ENCODE measurements around the gene SCD. TPM values are rescaled to one million over a fixed set of nuclear protein-coding genes. Genes with fewer than 3 reads are reported as not detected.

SCD gene
- total and polyA plus RNA-seq, 2 of the 13 experiments (the other 11 are each of a cell fraction or from before 2014, with no cell fraction given): 492 to 512 TPM

DNA sequence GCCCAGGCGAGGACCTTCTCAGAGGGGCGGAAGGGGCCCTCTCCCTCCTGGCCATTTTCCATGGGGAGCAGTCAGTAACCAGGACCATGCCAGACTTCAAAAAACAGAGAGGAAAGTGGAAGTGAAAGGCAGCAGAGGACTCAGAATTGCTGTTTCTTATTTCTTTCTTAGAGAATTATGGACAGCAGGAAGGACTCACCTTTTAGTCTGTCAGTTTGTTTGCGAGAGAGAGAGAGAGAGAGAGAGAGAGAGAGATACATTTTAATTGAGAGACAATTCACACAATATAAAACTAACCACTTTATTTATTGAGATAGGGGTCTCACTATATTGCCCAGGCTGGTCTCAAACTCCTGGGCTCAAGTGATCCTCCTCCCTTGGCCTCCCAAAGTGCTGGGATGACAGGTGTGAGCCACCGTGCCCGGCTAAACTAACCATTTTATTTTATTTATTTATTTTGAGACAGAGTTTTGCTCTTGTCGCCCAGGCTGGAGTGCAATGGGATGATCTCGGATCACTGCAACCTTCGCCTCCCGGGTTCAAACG lies 24.5 kb downstream of the SCD start:
- Histone ChIP-seq H3K9ac (ENCODE audit: insufficient read depth, low read depth, low read length) (peak overlapping the region; percentile 97), H3K4me1 (ENCODE audit: insufficient read depth, low read length) (peaks cover 44% of the 10 kb centered on the region), H3K4me3 (replicated peaks in 1 of 3; ENCODE audit: insufficient read depth in 1 of 3, low read depth in 2 of 3, low read length in 3 of 3) (peak overlapping the region in 1 of 3 experiments; percentile 58; a peak in 3 of 6 replicates), H3K27me3 (ENCODE audit: control insufficient read depth in 1 of 2, insufficient read depth in 2 of 2, low read length in 2 of 2) (peaks cover 0 to 4% of the 10 kb centered on the region in 2 experiments; a peak in 1 of 5 replicates), H2AFZ (ENCODE audit: low read length) (no peak overlapping the region), H3K9me3 (ENCODE audit: low read length) (no peaks in the 10 kb centered on the region), H3K27ac (ENCODE audit: extremely low read length, insufficient read depth, low read length) (peak overlapping the region; percentile 100), H3K79me2 (ENCODE audit: insufficient read depth, low read length) (peaks cover 30% of the 10 kb centered on the region), H4K20me1 (ENCODE audit: insufficient read depth, low read length) (no peaks in the 10 kb centered on the region; the same call in 1 of the 2 replicates), H3K4me2 (ENCODE audit: low read depth, low read length) (peak overlapping the region; percentile 84), H3K36me3 (replicated peaks in 1 of 2; ENCODE audit: control insufficient read depth in 1 of 2, insufficient read depth in 2 of 2, low read length in 2 of 2) (no peaks in the 10 kb centered on the region)
- FAIRE-seq (no peak), DNase-seq (ENCODE audit: low spot score) (no peak), ATAC-seq (no peak)
- CTCF ChIA-PET (ENCODE audit: low intra/inter-chr PET ratio, low total read pairs): interaction anchor here (1.0 to 1.6 kb wide), 2 partner anchors 29 to 62 kb away, joined by 3 to 4 read pairs; no protein-coding TSS in a partner anchor
- WGBS (ENCODE audit: low lambda C conversion rate): 69% methylated on average over 10 of the region's 10 CpGs
- in situ Hi-C loops (cut with HindIII; ENCODE audit: extremely low pct_ligation_motif_present, low pct_unique_long_range_greater_than_20kb): no loop called here
- no TSS peak for BruUV-seq (replicated peaks)
- intact Hi-C loops (cut with micrococcal nuclease; ENCODE audit: unreplicated experiment): loop anchor here (10.0 kb wide), 1 partner anchor 53 kb away; no protein-coding TSS in a partner anchor
- POLR2A ChIA-PET: interaction anchor here (0.7 to 3.2 kb wide), 12 partner anchors 10 to 639 kb away, joined by 3 to 75 read pairs (median 6); partner anchors contain the start of genes COX15, CUTC, HIF1AN and SCD
- TF ChIP-seq ZSCAN29 (CRISPR knock-in tag; conservative IDR thresholded peaks at IDR 0.05) (no peak), ETV5 (CRISPR knock-in tag; IDR thresholded peaks at IDR 0.05; ENCODE audit: borderline replicate concordance) (0 out of 2 replicates have a peak, but pooled peaks have one; percentile 79), POLR2G (IDR thresholded peaks at IDR 0.05; ENCODE audit: low read depth, low read length) (peak; percentile 79), NFE2 (CRISPR knock-in tag; IDR thresholded peaks at IDR 0.05) (no peak), XRCC5 (optimal IDR thresholded peaks at IDR 0.05; ENCODE audit: low read length) (no peak), TARDBP (CRISPR knock-in tag; IDR thresholded peaks at IDR 0.05) (no peak), HDAC1 (CRISPR knock-in tag; IDR thresholded peaks at IDR 0.05) (0 out of 2 replicates have a peak, but pooled peaks have one; percentile 15), FLYWCH1 (CRISPR knock-in tag; IDR thresholded peaks at IDR 0.05) (no peak), YEATS4 (CRISPR knock-in tag; IDR thresholded peaks at IDR 0.05; ENCODE audit: borderline replicate concordance) (peak; percentile 0; the same call in 1 of the 2 replicates)
- TF ChIP-seq, protein P1, sequence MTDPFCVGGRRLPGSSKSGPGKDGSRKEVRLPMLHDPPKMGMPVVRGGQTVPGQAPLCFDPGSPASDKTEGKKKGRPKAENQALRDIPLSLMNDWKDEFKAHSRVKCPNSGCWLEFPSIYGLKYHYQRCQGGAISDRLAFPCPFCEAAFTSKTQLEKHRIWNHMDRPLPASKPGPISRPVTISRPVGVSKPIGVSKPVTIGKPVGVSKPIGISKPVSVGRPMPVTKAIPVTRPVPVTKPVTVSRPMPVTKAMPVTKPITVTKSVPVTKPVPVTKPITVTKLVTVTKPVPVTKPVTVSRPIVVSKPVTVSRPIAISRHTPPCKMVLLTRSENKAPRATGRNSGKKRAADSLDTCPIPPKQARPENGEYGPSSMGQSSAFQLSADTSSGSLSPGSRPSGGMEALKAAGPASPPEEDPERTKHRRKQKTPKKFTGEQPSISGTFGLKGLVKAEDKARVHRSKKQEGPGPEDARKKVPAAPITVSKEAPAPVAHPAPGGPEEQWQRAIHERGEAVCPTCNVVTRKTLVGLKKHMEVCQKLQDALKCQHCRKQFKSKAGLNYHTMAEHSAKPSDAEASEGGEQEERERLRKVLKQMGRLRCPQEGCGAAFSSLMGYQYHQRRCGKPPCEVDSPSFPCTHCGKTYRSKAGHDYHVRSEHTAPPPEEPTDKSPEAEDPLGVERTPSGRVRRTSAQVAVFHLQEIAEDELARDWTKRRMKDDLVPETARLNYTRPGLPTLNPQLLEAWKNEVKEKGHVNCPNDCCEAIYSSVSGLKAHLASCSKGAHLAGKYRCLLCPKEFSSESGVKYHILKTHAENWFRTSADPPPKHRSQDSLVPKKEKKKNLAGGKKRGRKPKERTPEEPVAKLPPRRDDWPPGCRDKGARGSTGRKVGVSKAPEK (CRISPR knock-in tag; IDR thresholded peaks at IDR 0.05; ENCODE audit: borderline replicate concordance): no peak
- TF ChIP-seq, protein P2, sequence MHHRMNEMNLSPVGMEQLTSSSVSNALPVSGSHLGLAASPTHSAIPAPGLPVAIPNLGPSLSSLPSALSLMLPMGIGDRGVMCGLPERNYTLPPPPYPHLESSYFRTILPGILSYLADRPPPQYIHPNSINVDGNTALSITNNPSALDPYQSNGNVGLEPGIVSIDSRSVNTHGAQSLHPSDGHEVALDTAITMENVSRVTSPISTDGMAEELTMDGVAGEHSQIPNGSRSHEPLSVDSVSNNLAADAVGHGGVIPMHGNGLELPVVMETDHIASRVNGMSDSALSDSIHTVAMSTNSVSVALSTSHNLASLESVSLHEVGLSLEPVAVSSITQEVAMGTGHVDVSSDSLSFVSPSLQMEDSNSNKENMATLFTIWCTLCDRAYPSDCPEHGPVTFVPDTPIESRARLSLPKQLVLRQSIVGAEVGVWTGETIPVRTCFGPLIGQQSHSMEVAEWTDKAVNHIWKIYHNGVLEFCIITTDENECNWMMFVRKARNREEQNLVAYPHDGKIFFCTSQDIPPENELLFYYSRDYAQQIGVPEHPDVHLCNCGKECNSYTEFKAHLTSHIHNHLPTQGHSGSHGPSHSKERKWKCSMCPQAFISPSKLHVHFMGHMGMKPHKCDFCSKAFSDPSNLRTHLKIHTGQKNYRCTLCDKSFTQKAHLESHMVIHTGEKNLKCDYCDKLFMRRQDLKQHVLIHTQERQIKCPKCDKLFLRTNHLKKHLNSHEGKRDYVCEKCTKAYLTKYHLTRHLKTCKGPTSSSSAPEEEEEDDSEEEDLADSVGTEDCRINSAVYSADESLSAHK (CRISPR knock-in tag; IDR thresholded peaks at IDR 0.05; ENCODE audit: borderline replicate concordance): no peak
- TF ChIP-seq, protein P3, sequence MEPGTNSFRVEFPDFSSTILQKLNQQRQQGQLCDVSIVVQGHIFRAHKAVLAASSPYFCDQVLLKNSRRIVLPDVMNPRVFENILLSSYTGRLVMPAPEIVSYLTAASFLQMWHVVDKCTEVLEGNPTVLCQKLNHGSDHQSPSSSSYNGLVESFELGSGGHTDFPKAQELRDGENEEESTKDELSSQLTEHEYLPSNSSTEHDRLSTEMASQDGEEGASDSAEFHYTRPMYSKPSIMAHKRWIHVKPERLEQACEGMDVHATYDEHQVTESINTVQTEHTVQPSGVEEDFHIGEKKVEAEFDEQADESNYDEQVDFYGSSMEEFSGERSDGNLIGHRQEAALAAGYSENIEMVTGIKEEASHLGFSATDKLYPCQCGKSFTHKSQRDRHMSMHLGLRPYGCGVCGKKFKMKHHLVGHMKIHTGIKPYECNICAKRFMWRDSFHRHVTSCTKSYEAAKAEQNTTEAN (CRISPR knock-in tag; conservative IDR thresholded peaks at IDR 0.05): 0 out of 2 replicates have a peak, but pooled peaks have one; percentile 38
